ENCODE data around the gene PLGRKT.

DNA sequence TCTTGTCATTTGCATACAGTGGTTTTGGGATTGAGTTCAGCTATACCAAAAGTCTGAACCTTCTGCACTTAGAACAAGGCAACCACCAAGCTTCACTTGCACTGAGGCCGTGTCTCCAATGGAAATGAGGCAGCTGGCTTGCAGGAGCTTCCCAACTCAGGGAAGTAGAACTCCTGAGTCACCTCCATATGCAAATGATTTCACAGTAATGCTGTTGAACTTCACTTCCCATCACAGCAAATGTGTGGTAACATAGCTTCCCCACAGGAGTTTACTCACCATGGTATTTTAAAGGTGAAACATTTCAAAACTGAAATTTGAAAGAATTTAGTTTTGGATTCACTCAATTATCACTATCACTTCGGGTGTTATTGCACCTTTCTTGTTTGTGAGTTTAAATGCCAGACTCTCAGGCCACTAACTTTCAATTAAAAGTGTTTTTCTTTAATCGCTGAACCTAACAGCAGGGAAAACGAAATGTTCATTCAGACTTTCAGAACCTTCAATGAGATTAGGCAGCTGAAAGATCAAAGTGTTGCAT is 21.6 kb upstream of the PLGRKT start:
- TF ChIP-seq, protein P1, sequence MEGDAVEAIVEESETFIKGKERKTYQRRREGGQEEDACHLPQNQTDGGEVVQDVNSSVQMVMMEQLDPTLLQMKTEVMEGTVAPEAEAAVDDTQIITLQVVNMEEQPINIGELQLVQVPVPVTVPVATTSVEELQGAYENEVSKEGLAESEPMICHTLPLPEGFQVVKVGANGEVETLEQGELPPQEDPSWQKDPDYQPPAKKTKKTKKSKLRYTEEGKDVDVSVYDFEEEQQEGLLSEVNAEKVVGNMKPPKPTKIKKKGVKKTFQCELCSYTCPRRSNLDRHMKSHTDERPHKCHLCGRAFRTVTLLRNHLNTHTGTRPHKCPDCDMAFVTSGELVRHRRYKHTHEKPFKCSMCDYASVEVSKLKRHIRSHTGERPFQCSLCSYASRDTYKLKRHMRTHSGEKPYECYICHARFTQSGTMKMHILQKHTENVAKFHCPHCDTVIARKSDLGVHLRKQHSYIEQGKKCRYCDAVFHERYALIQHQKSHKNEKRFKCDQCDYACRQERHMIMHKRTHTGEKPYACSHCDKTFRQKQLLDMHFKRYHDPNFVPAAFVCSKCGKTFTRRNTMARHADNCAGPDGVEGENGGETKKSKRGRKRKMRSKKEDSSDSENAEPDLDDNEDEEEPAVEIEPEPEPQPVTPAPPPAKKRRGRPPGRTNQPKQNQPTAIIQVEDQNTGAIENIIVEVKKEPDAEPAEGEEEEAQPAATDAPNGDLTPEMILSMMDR (conservative IDR thresholded peaks at IDR 0.05; ENCODE audit: low read length): no peak
- no peak for TF ChIP-seq EZH2phosphoT487 (IDR thresholded peaks at IDR 0.05; ENCODE audit: borderline replicate concordance, low read depth, low read length)
